OCI-LY7 (cell line): ENCODE data around the gene TTLL7. TPM values are rescaled to one million over a fixed set of nuclear protein-coding genes. Genes with fewer than 3 reads are reported as not detected.

ENCODE experiments used
- BruUV-seq: library from RNA; stranded (reverse); fragments of 400-500 nt; replicated peaks from 2 replicates; lab custom pipeline; 2021; lab: Mats Ljungman, UMichigan
- CTCF ChIA-PET: fragments of 300-600 bp; sonication (Branson Sonifier 250); formaldehyde crosslinking; loops from one replicate; lab custom pipeline; 2022; ENCODE audit warnings: antibody characterized with exemption; ENCODE audit not compliant: unreplicated experiment; lab: Charles Lee
- POLR2A ChIA-PET: fragments of 300-600 bp; sonication (Branson Sonifier 250); formaldehyde crosslinking; loops from one replicate; lab custom pipeline; 2022; ENCODE audit warnings: antibody characterized with exemption; lab: Charles Lee
- DNase-seq: peaks from one replicate; pipeline ENCODE4 v3.0.0-alpha.2; 2015; ENCODE audit warnings: low spot score
- H2AFZ ChIP-seq: fragments of 200-600 bp; sonication (generic), shearing (Covaris generic); 2 replicates; pipeline ENCODE4 v1.6.1; 2014; ENCODE audit warnings: mild to moderate bottlenecking, antibody characterized with exemption, low read length, moderate library complexity
- H3K27ac ChIP-seq: fragments of 200-600 bp; sonication (generic); 2 replicates; pipeline ENCODE4 v1.5.1; 2014; ENCODE audit warnings: mixed run types, low read depth, mild to moderate bottlenecking, moderate library complexity, low read length, inconsistent platforms; ENCODE audit not compliant: poor library complexity, severe bottlenecking
- H3K36me3 ChIP-seq: fragments of 200-600 bp; sonication (generic); 2 replicates; pipeline ENCODE4 v1.6.1; 2014; ENCODE audit warnings: mild to moderate bottlenecking, antibody characterized with exemption, low read length, moderate library complexity, mixed read lengths; ENCODE audit not compliant: insufficient read depth
- H3K4me1 ChIP-seq: fragments of 200-600 bp; sonication (generic); 2 replicates; pipeline ENCODE4 v1.5.1; 2014; ENCODE audit warnings: mild to moderate bottlenecking, low read length; ENCODE audit not compliant: insufficient read depth, poor library complexity, severe bottlenecking
- H3K4me2 ChIP-seq: fragments of 200-600 bp; sonication (generic); 2 replicates; pipeline ENCODE4 v1.6.1; 2014; ENCODE audit warnings: mild to moderate bottlenecking, low read length
- H3K4me3 ChIP-seq: fragments of 200-600 bp; sonication (generic); 2 replicates; pipeline ENCODE4 v1.5.1; 2014; ENCODE audit warnings: mild to moderate bottlenecking, low read depth, low read length; ENCODE audit not compliant: poor library complexity, severe bottlenecking
- H3K79me2 ChIP-seq: fragments of 200-600 bp; sonication (generic); 2 replicates; pipeline ENCODE4 v1.6.1; 2016; ENCODE audit warnings: low read depth, mild to moderate bottlenecking, low read length, moderate library complexity, mixed read lengths; ENCODE audit not compliant: insufficient read depth
- H3K9me2 ChIP-seq: fragments of 200-600 bp; sonication (generic); 2 replicates; pipeline ENCODE4 v1.6.1; 2016; ENCODE audit warnings: mild to moderate bottlenecking, low read length, mixed read lengths; ENCODE audit not compliant: insufficient read depth
- H3K9me3 ChIP-seq: fragments of 200-600 bp; sonication (generic); 2 replicates; pipeline ENCODE4 v1.6.1; 2014; ENCODE audit warnings: mild to moderate bottlenecking, mixed run types, low read length, mixed read lengths
- H4K20me1 ChIP-seq: fragments of 200-600 bp; sonication (generic); 2 replicates; pipeline ENCODE4 v1.6.1; 2014; ENCODE audit warnings: mild to moderate bottlenecking, antibody characterized with exemption, low read length, moderate library complexity, mixed read lengths; ENCODE audit not compliant: insufficient read depth
- CTCF ChIP-seq: fragments of 200-600 bp; sonication (generic); conservative IDR thresholded peaks from 2 replicates; pipeline ENCODE4 v1.5.1; 2014; ENCODE audit warnings: mild to moderate bottlenecking, antibody characterized with exemption, low read length, moderate library complexity, mixed read lengths
- EZH2phosphoT487 ChIP-seq: fragments of 200-600 bp; sonication (generic); IDR thresholded peaks from 2 replicates; pipeline ENCODE4 v1.6.1; 2018; ENCODE audit warnings: low read depth, borderline replicate concordance, mild to moderate bottlenecking, mixed run types, antibody characterized with exemption, low read length, moderate library complexity, mixed read lengths
- intact Hi-C: fragments of 100-400 bp; cut with micrococcal nuclease; formaldehyde crosslinking; loops from one replicate; pipeline ENCODE4 v1.10.0; 2022; ENCODE audit not compliant: unreplicated experiment
- total RNA-seq, 2 experiments: library from RNA; depleted of rRNA in 1 of 2; stranded (reverse); fragments of >200 nt in 1 of 2; shearing (Covaris generic) in 1 of 2; gene quantifications; 2 replicates each; pipeline ENCODE4 v1.2.3, GENCODE V29; 2014 to 2022

The TTLL7 gene
- total RNA-seq, 2 experiments from 2014 or later: 0.76 to 0.88 TPM

- no peaks in the 10 kb centered on the region for H3K36me3 ChIP-seq
- no TSS peak for BruUV-seq
- POLR2A ChIA-PET: no interaction called here
Measured at GRCh38 chr1:83829106-83829505, 169.8 kb downstream of the TTLL7 start.

GRCh38 chr1:83828456-83828855 is 170.5 kb downstream of the TTLL7 start:
- Histone ChIP-seq H3K9me3 (no peaks in the 10 kb centered on the region), H4K20me1 (no peaks in the 10 kb centered on the region), H3K79me2 (no peaks in the 10 kb centered on the region), H3K4me2 (no peak overlapping the region), H2AFZ (no peak overlapping the region), H3K9me2 (no peaks in the 10 kb centered on the region), H3K27ac (no peak overlapping the region), H3K36me3 (no peaks in the 10 kb centered on the region), H3K4me1 (no peaks in the 10 kb centered on the region), H3K4me3 (no peak overlapping the region)
- BruUV-seq: no TSS peak
- CTCF ChIA-PET: no interaction called here
- POLR2A ChIA-PET: no interaction called here
- intact Hi-C loops: no loop called here
- TF ChIP-seq CTCF: no peak
- no peak for TF ChIP-seq EZH2phosphoT487
- no peak for DNase-seq

More at GRCh38 chr1:83829106-83829505, 169.8 kb downstream of the TTLL7 start:
- Histone ChIP-seq H2AFZ (no peak overlapping the region), H4K20me1 (no peaks in the 10 kb centered on the region), H3K79me2 (no peaks in the 10 kb centered on the region), H3K4me3 (no peak overlapping the region), H3K27ac (no peak overlapping the region), H3K4me2 (no peak overlapping the region), H3K9me2 (no peaks in the 10 kb centered on the region), H3K4me1 (no peaks in the 10 kb centered on the region), H3K9me3 (no peaks in the 10 kb centered on the region)
- DNase-seq: no peak
- no peak for TF ChIP-seq EZH2phosphoT487
- TF ChIP-seq CTCF: no peak
- CTCF ChIA-PET: no interaction called here
- intact Hi-C loops: no loop called here

GRCh38 chr1:83827741-83828140 is 171.2 kb downstream of the TTLL7 start:
- H3K4me2 ChIP-seq: no peak overlapping the region
- no peak overlapping the region for H3K27ac ChIP-seq
- POLR2A ChIA-PET: interaction anchor here (0.7 kb wide), 1 partner anchor 67 kb away, joined by 3 read pairs; no protein-coding TSS in a partner anchor
- TF ChIP-seq CTCF (no peak), EZH2phosphoT487 (no peak)
- no peaks in the 10 kb centered on the region for H3K4me1 ChIP-seq
- DNase-seq: no peak
- H4K20me1 ChIP-seq: no peaks in the 10 kb centered on the region
- intact Hi-C loops: no loop called here
- no peaks in the 10 kb centered on the region for H3K79me2 ChIP-seq
- H3K9me2 ChIP-seq: no peaks in the 10 kb centered on the region
- H3K4me3 ChIP-seq: no peak overlapping the region
- no peaks in the 10 kb centered on the region for H3K36me3 ChIP-seq
- H2AFZ ChIP-seq: no peak overlapping the region
- no peaks in the 10 kb centered on the region for H3K9me3 ChIP-seq
- BruUV-seq: no TSS peak
- CTCF ChIA-PET: no interaction called here
